ENCODE data around the gene FBXL17. TPM values are rescaled to one million over a fixed set of nuclear protein-coding genes. Genes with fewer than 3 reads are reported as not detected.

FBXL17 gene
- total RNA-seq, 1 donor from 2014 or later, result 49.4 TPM

- intact Hi-C loops (cut with micrococcal nuclease), result no loop called here
- H3K27ac ChIP-seq (replicated peaks), result no peak overlapping the region
- H3K4me3 ChIP-seq, result no peak overlapping the region
- H3K4me1 ChIP-seq, result no peaks in the 10 kb centered on the region
- H3K27me3 ChIP-seq (ENCODE audit: low read depth), result no peaks in the 10 kb centered on the region
- H3K36me3 ChIP-seq, result peaks cover 2% of the 10 kb centered on the region
- TF ChIP-seq, protein P1, sequence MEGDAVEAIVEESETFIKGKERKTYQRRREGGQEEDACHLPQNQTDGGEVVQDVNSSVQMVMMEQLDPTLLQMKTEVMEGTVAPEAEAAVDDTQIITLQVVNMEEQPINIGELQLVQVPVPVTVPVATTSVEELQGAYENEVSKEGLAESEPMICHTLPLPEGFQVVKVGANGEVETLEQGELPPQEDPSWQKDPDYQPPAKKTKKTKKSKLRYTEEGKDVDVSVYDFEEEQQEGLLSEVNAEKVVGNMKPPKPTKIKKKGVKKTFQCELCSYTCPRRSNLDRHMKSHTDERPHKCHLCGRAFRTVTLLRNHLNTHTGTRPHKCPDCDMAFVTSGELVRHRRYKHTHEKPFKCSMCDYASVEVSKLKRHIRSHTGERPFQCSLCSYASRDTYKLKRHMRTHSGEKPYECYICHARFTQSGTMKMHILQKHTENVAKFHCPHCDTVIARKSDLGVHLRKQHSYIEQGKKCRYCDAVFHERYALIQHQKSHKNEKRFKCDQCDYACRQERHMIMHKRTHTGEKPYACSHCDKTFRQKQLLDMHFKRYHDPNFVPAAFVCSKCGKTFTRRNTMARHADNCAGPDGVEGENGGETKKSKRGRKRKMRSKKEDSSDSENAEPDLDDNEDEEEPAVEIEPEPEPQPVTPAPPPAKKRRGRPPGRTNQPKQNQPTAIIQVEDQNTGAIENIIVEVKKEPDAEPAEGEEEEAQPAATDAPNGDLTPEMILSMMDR (IDR thresholded peaks at IDR 0.05; ENCODE audit: borderline replicate concordance), result no peak
- DNase-seq, result no peak
- no peaks in the 10 kb centered on the region for H3K9me3 ChIP-seq (replicated peaks)
Measured at GRCh38 chr5:107876261-107876660, 505.6 kb downstream of the FBXL17 start.

GRCh38 chr5:107875833-107876232 is 506.1 kb downstream of the FBXL17 start:
- TF ChIP-seq, protein P1 (IDR thresholded peaks at IDR 0.05; ENCODE audit: borderline replicate concordance), result no peak
- no peaks in the 10 kb centered on the region for H3K9me3 ChIP-seq (replicated peaks)
- H3K36me3 ChIP-seq, result peaks cover 2% of the 10 kb centered on the region
- no peak overlapping the region for H3K27ac ChIP-seq (replicated peaks)
- no peak overlapping the region for H3K4me3 ChIP-seq
- intact Hi-C loops (cut with micrococcal nuclease), result no loop called here
- no peaks in the 10 kb centered on the region for H3K27me3 ChIP-seq (ENCODE audit: low read depth)
- H3K4me1 ChIP-seq, result no peaks in the 10 kb centered on the region
- DNase-seq, result no peak

- TF ChIP-seq, protein P1 (IDR thresholded peaks at IDR 0.05; ENCODE audit: borderline replicate concordance), result no peak
- Histone ChIP-seq H3K36me3 (peaks cover 2% of the 10 kb centered on the region), H3K4me3 (no peak overlapping the region), H3K27ac (replicated peaks) (no peak overlapping the region), H3K4me1 (no peaks in the 10 kb centered on the region), H3K9me3 (replicated peaks) (no peaks in the 10 kb centered on the region), H3K27me3 (ENCODE audit: low read depth) (no peaks in the 10 kb centered on the region)
- intact Hi-C loops (cut with micrococcal nuclease), result no loop called here
- no peak for DNase-seq
Measured at GRCh38 chr5:107874795-107875194, 507.1 kb downstream of the FBXL17 start.

DNA sequence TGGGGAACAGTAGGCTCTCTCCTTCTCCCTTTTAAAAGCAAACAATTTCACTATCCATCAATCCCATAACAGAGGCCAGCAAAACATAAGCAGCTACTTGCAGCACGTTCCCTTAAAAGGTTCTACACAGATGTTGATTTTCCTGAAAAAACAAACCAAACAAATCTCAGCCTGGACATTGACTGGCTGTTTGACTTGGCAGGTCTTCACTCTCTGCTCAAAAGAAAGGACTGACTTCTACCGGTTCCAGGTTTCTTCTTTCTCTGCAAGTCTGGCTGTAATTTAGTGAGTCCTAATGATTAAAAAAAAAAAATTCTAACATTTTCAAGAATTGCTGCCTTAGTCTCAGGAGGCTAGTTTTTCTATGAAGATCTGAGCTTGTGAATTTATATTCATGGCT is 508.0 kb downstream of the FBXL17 start:
- TF ChIP-seq, protein P1 (IDR thresholded peaks at IDR 0.05; ENCODE audit: borderline replicate concordance), result no peak
- no peaks in the 10 kb centered on the region for H3K36me3 ChIP-seq
- H3K27ac ChIP-seq (replicated peaks), result no peak overlapping the region
- H3K4me1 ChIP-seq, result no peaks in the 10 kb centered on the region
- H3K27me3 ChIP-seq (ENCODE audit: low read depth), result no peaks in the 10 kb centered on the region
- intact Hi-C loops (cut with micrococcal nuclease), result no loop called here
- no peaks in the 10 kb centered on the region for H3K9me3 ChIP-seq (replicated peaks)
- no peak overlapping the region for H3K4me3 ChIP-seq
- DNase-seq, result no peak

GRCh38 chr5:107871023-107871422 is 510.9 kb downstream of the FBXL17 start:
- no peaks in the 10 kb centered on the region for H3K36me3 ChIP-seq

More at GRCh38 chr5:107871023-107871422, 510.9 kb downstream of the FBXL17 start:
- Histone ChIP-seq H3K27me3 (ENCODE audit: low read depth) (no peaks in the 10 kb centered on the region), H3K27ac (replicated peaks) (no peak overlapping the region), H3K4me3 (no peak overlapping the region), H3K4me1 (no peaks in the 10 kb centered on the region), H3K9me3 (replicated peaks) (no peaks in the 10 kb centered on the region)
- intact Hi-C loops (cut with micrococcal nuclease), result no loop called here
- TF ChIP-seq, protein P1 (IDR thresholded peaks at IDR 0.05; ENCODE audit: borderline replicate concordance), result no peak
- no peak for DNase-seq

Data from left ventricle myocardium inferior (tissue), 1 donor.